ENCODE data around the gene EIF4E1B.
"Not testable (repeated sequence)": the region's sequence is repeated elsewhere in the genome, so short reads cannot be mapped to it uniquely, and the experiment has no call there.

DNA sequence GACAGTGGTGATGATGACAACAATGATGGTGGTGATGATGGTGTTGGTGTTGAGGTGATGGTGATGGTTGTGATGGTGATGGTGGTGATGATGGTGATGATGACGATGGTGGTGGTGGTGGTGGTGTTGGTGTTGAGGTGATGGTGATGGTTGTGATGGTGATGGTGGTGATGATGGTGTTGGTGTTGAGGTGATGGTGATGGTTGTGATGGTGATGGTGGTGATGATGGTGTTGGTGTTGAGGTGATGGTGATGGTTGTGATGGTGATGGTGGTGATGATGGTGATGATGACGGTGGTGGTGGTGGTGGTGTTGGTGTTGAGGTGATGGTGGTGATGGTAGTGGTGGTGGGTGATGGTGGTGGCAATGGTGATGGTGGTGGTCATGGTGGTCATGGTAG, 38.8 kb upstream of the EIF4E1B start:
- not testable (repeated sequence) for TF ChIP-seq POLR2AphosphoS5 (IDR thresholded peaks at IDR 0.05; ENCODE audit: low read depth, low read length); POLR2A (IDR thresholded peaks at IDR 0.05; ENCODE audit: low read depth, low read length); TAF1 (IDR thresholded peaks at IDR 0.05; ENCODE audit: borderline replicate concordance, low read depth, low read length)

Data from GM12892 (cell line).